Suprapubic skin (tissue), 4 donors: ENCODE results near the gene PRR3. TPM values are rescaled to one million over a fixed set of nuclear protein-coding genes. Genes with fewer than 3 reads are reported as not detected.
"Not testable (repeated sequence)": the region's sequence is repeated elsewhere in the genome, so short reads cannot be mapped to it uniquely, and the experiment has no call there.

Experiments used
- DNase-seq, 2 donors: peaks; one replicate each; pipeline ENCODE4 v3.0.0-alpha.2; 2019; ENCODE audit warnings: low spot score in 2 of 2
- H3K27ac ChIP-seq: fragments of 200-600 bp; sonication (generic); one replicate; pipeline ENCODE4 v1.5.1; 2019
- H3K27me3 ChIP-seq: fragments of 200-600 bp; sonication (generic); one replicate; pipeline ENCODE4 v1.5.1; 2019
- H3K36me3 ChIP-seq: fragments of 200-600 bp; sonication (generic); one replicate; pipeline ENCODE4 v1.5.1; 2019
- H3K4me1 ChIP-seq: fragments of 200-600 bp; sonication (generic); one replicate; pipeline ENCODE4 v1.5.1; 2019
- H3K4me3 ChIP-seq: fragments of 200-600 bp; sonication (generic); one replicate; pipeline ENCODE4 v1.5.1; 2019; ENCODE audit warnings: mild to moderate bottlenecking
- H3K9me3 ChIP-seq: fragments of 200-600 bp; sonication (generic); one replicate; pipeline ENCODE4 v1.5.1; 2019
- CTCF ChIP-seq, 2 donors: fragments of 200-600 bp in 1 of 2; fragments of 450-650 bp in 1 of 2; sonication (generic) in 1 of 2; IDR thresholded peaks; one replicate each; pipeline ENCODE4 v1.5.1; 2016 to 2019; ENCODE audit warnings: antibody characterized with exemption in 2 of 2, mild to moderate bottlenecking in 1 of 2, moderate library complexity in 1 of 2
- EP300 ChIP-seq: sonication (generic); formaldehyde crosslinking; IDR thresholded peaks from one replicate; pipeline ENCODE4 v1.6.1; 2017; ENCODE audit warnings: antibody characterized with exemption
- POLR2A ChIP-seq, 2 donors: fragments of 450-650 bp; IDR thresholded peaks; one replicate each; pipeline ENCODE4 v1.6.1; 2017; ENCODE audit warnings: antibody characterized with exemption in 2 of 2, mild to moderate bottlenecking in 2 of 2, moderate library complexity in 2 of 2
- POLR2AphosphoS5 ChIP-seq, 3 donors: sonication (generic); formaldehyde crosslinking; IDR thresholded peaks; one replicate each; pipeline ENCODE4 v1.6.1; 2017; ENCODE audit warnings: antibody characterized with exemption in 3 of 3
- WGBS: methylation state at CpG from one replicate; pipeline ENCODE4 v1.1.5; 2018; 5-methylcytosine and 5-hydroxymethylcytosine counted together
- total RNA-seq, 4 donors: library from RNA; depleted of rRNA; stranded (reverse); fragments of >200 nt; gene quantifications; one replicate each; pipeline ENCODE4 v1.1.0, GENCODE V29; 2016

The PRR3 gene
- total RNA-seq, 4 donors from 2014 or later = 5.5 to 10.6 (median 9.0) TPM

- TF ChIP-seq CTCF (IDR thresholded peaks at IDR 0.05) (no peak), EP300 (no peak)
- Histone ChIP-seq H3K4me1 (peaks cover 3% of the 10 kb centered on the region), H3K9me3 (no peaks in the 10 kb centered on the region), H3K4me3 (no peak overlapping the region), H3K27me3 (no peaks in the 10 kb centered on the region), H3K27ac (no peak overlapping the region), H3K36me3 (no peaks in the 10 kb centered on the region)
- no peak for DNase-seq
- WGBS = 78% methylated on average over 5 of the region's 5 CpGs
Observed at GRCh38 chr6:30511169-30511546, 45.9 kb upstream of the PRR3 start.

- peaks cover 14% of the 10 kb centered on the region for H3K4me1 ChIP-seq
- no peaks in the 10 kb centered on the region for H3K9me3 ChIP-seq
- WGBS = 96% methylated on average over 2 of the region's 2 CpGs
- no peak overlapping the region for H3K4me3 ChIP-seq
- H3K27ac ChIP-seq = no peak overlapping the region
- no peak for DNase-seq
- TF ChIP-seq POLR2AphosphoS5 (IDR thresholded peaks at IDR 0.05) (no peak), EP300 (no peak), CTCF (IDR thresholded peaks at IDR 0.05) (no peak), POLR2A (IDR thresholded peaks at IDR 0.05) (no peak)
- H3K27me3 ChIP-seq = no peaks in the 10 kb centered on the region
- H3K36me3 ChIP-seq = no peaks in the 10 kb centered on the region
Observed at GRCh38 chr6:30513451-30513850, 43.6 kb upstream of the PRR3 start.

- Histone ChIP-seq H3K27me3 (no peaks in the 10 kb centered on the region), H3K9me3 (no peaks in the 10 kb centered on the region), H3K27ac (peak overlapping the region; percentile 34), H3K36me3 (no peaks in the 10 kb centered on the region), H3K4me1 (peaks cover 19% of the 10 kb centered on the region), H3K4me3 (no peak overlapping the region)
- WGBS = 61% methylated on average over 4 of the region's 4 CpGs
- TF ChIP-seq POLR2AphosphoS5 (IDR thresholded peaks at IDR 0.05) (no peak), CTCF (IDR thresholded peaks at IDR 0.05) (no peak), EP300 (no peak), POLR2A (IDR thresholded peaks at IDR 0.05) (no peak)
- DNase-seq = no peak
Observed at GRCh38 chr6:30515106-30515505, 42.0 kb upstream of the PRR3 start.

- Histone ChIP-seq H3K27me3 (no peaks in the 10 kb centered on the region), H3K36me3 (no peaks in the 10 kb centered on the region), H3K27ac (peak overlapping the region; percentile 97), H3K4me3 (peak overlapping the region; percentile 50), H3K4me1 (peaks cover 30% of the 10 kb centered on the region), H3K9me3 (no peaks in the 10 kb centered on the region)
- TF ChIP-seq CTCF (IDR thresholded peaks at IDR 0.05) = no peak
- peak in 1 of 2 donors; percentile 60 for TF ChIP-seq POLR2A (IDR thresholded peaks at IDR 0.05)
- TF ChIP-seq POLR2AphosphoS5 (IDR thresholded peaks at IDR 0.05) = peak in 2 of 3 donors; percentile 66 to 80
- TF ChIP-seq EP300 = peak; percentile 38
- peak; percentile 96 for DNase-seq
- 2% methylated on average over 33 of the region's 33 CpGs for WGBS
Observed at GRCh38 chr6:30515944-30516753, 40.9 kb upstream of the PRR3 start.

- not testable (repeated sequence) for H3K9me3 ChIP-seq, H3K36me3 ChIP-seq, H3K27me3 ChIP-seq, DNase-seq
- Histone ChIP-seq H3K27ac (peak overlapping the region; percentile 97), H3K4me3 (peak overlapping the region; percentile 50), H3K4me1 (peaks cover 34% of the 10 kb centered on the region)
- WGBS = 43% methylated on average over 9 of the region's 9 CpGs
Observed at GRCh38 chr6:30516754-30517076, 40.4 kb upstream of the PRR3 start.

GRCh38 chr6:30517767-30518504 is 39.2 kb upstream of the PRR3 start:
- not testable (repeated sequence) for H3K4me3 ChIP-seq, H3K27me3 ChIP-seq, H3K9me3 ChIP-seq, H3K27ac ChIP-seq, H3K36me3 ChIP-seq, DNase-seq
- 94% methylated on average over 12 of the region's 21 CpGs for WGBS
- H3K4me1 ChIP-seq = peaks cover 39% of the 10 kb centered on the region

GRCh38 chr6:30518505-30519145 is 38.5 kb upstream of the PRR3 start:
- peaks cover 39% of the 10 kb centered on the region for H3K4me1 ChIP-seq
- not testable (repeated sequence) for H3K9me3 ChIP-seq, H3K27ac ChIP-seq, DNase-seq, H3K36me3 ChIP-seq, H3K27me3 ChIP-seq, H3K4me3 ChIP-seq
- WGBS = 78% methylated on average over 19 of the region's 19 CpGs
